Measurements from ENCODE around the gene KAT6B.

DNA sequence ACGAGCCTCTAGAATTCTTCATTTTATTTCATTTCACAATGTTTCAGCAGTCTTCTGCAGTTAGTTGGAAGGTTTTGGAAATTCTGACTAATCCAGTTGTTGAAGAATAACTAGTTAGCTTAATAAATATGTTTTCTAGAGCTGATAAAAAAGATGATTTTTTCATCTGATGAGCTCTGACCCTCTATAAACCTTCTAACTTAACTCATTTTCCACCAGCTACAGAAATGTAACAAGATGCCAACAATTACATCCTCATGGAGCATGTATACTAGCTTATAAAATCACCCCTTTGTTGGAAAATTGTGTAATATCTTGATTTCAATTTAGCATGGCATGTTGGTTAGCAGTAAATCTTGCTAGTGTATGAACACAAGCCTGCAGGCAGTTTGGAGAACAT is 33.1 kb downstream of the KAT6B start:
- TF ChIP-seq EZH2 (IDR thresholded peaks at IDR 0.05; ENCODE audit: insufficient read depth, poor library complexity, severe bottlenecking) (no peak), EZH2phosphoT487 (IDR thresholded peaks at IDR 0.05; ENCODE audit: insufficient read depth, low read depth) (no peak)
